Measurements from ENCODE around the gene CLCNKA.

Gene CLCNKA

GRCh38 chr1:15983275-15983674 is 38.6 kb upstream of the CLCNKA start:
- no peak overlapping the region for H3K27ac ChIP-seq
- no peak for TF ChIP-seq ZFX (IDR thresholded peaks at IDR 0.05)
- TF ChIP-seq CTCF (conservative IDR thresholded peaks at IDR 0.05): no peak

GRCh38 chr1:15985611-15986297 is 36.1 kb upstream of the CLCNKA start:
- TF ChIP-seq ZFX (IDR thresholded peaks at IDR 0.05): no peak
- TF ChIP-seq CTCF (conservative IDR thresholded peaks at IDR 0.05): no peak
- H3K27ac ChIP-seq: no peak overlapping the region

GRCh38 chr1:15988856-15989736 is 32.7 kb upstream of the CLCNKA start:
- no peak overlapping the region for H3K27ac ChIP-seq
- TF ChIP-seq CTCF (conservative IDR thresholded peaks at IDR 0.05) (no peak), ZFX (IDR thresholded peaks at IDR 0.05) (no peak)

GRCh38 chr1:15989776-15990175 is 32.1 kb upstream of the CLCNKA start:
- no peak overlapping the region for H3K27ac ChIP-seq
- TF ChIP-seq CTCF (conservative IDR thresholded peaks at IDR 0.05): no peak
- TF ChIP-seq ZFX (IDR thresholded peaks at IDR 0.05): no peak

- TF ChIP-seq CTCF (conservative IDR thresholded peaks at IDR 0.05) (no peak), ZFX (IDR thresholded peaks at IDR 0.05) (no peak)
- no peak overlapping the region for H3K27ac ChIP-seq
Observed at GRCh38 chr1:15991427-15992186, 30.2 kb upstream of the CLCNKA start.

- no peak overlapping the region for H3K27ac ChIP-seq
Observed at GRCh38 chr1:15992187-15992553, 29.7 kb upstream of the CLCNKA start.

More at GRCh38 chr1:15992187-15992553, 29.7 kb upstream of the CLCNKA start:
- TF ChIP-seq ZFX (IDR thresholded peaks at IDR 0.05) (no peak), CTCF (conservative IDR thresholded peaks at IDR 0.05) (no peak)

Data from C4-2B (cell line).